Neural cell (in vitro differentiated cells): ENCODE data around the gene CLCN1. TPM values are rescaled to one million over a fixed set of nuclear protein-coding genes. Genes with fewer than 3 reads are reported as not detected.

Experiments
- H2AFZ ChIP-seq: fragments of 200-600, 300-800 bp; sonication (generic), shearing (Covaris generic); 2 replicates; pipeline ENCODE4 v1.6.0; 2014; ENCODE audit warnings: low read depth, mild to moderate bottlenecking, antibody characterized with exemption, low read length, moderate library complexity
- H3F3A ChIP-seq: fragments of 200-600 bp; shearing (Covaris generic); 2 replicates; pipeline ENCODE4 v1.6.1; 2016; ENCODE audit warnings: mild to moderate bottlenecking, moderate library complexity, mixed read lengths, antibody characterized with exemption, low read length; ENCODE audit not compliant: insufficient read depth, poor library complexity, severe bottlenecking
- H3K27ac ChIP-seq: fragments of 200-600, 300-800 bp; sonication (generic), shearing (Covaris generic); 2 replicates; pipeline ENCODE4 v1.5.1; 2014; ENCODE audit warnings: mild to moderate bottlenecking, low read length, moderate library complexity
- H3K27me3 ChIP-seq: fragments of 300-800, 200-600 bp; sonication (generic), shearing (Covaris generic); 2 replicates; pipeline ENCODE4 v1.6.0; 2014; ENCODE audit warnings: mild to moderate bottlenecking, low read depth, low read length, moderate library complexity; ENCODE audit not compliant: insufficient read depth
- H3K36me3 ChIP-seq: fragments of 300-800, 200-600 bp; sonication (generic), shearing (Covaris generic); 2 replicates; pipeline ENCODE4 v1.5.1; 2014; ENCODE audit warnings: mild to moderate bottlenecking, antibody characterized with exemption, low read length, moderate library complexity; ENCODE audit not compliant: insufficient read depth
- H3K4me2 ChIP-seq: fragments of 300-800, 200-600 bp; sonication (generic), shearing (Covaris generic); 2 replicates; pipeline ENCODE4 v1.6.0; 2014; ENCODE audit warnings: mild to moderate bottlenecking, low read length
- H3K4me3 ChIP-seq: fragments of 300-800, 200-600 bp; sonication (generic), shearing (Covaris generic); 2 replicates; pipeline ENCODE4 v1.5.1; 2014; ENCODE audit warnings: mild to moderate bottlenecking, low read length, moderate library complexity
- H3K79me2 ChIP-seq: fragments of 200-600 bp; shearing (Covaris generic); replicated peaks from 2 replicates; pipeline ENCODE4 v1.6.0; 2014; ENCODE audit warnings: mild to moderate bottlenecking, low read length, moderate library complexity; ENCODE audit not compliant: insufficient read depth
- H3K9ac ChIP-seq: fragments of 300-800, 200-600 bp; sonication (generic), shearing (Covaris generic); 2 replicates; pipeline ENCODE4 v1.6.1; 2016; ENCODE audit warnings: mild to moderate bottlenecking, low read length, mixed read lengths
- H3K9me2 ChIP-seq: fragments of 200-600 bp; shearing (Covaris generic); 2 replicates; pipeline ENCODE4 v1.6.1; 2016; ENCODE audit warnings: mild to moderate bottlenecking, low read length, mixed read lengths; ENCODE audit not compliant: insufficient read depth
- H3K9me3 ChIP-seq: fragments of 200-600, 300-800 bp; sonication (generic), shearing (Covaris generic); 2 replicates; pipeline ENCODE4 v1.6.1; 2016; ENCODE audit warnings: mild to moderate bottlenecking, mixed run types, low read length, moderate library complexity, mixed read lengths
- H4K20me1 ChIP-seq: fragments of 200-600 bp; shearing (Covaris generic); 2 replicates; pipeline ENCODE4 v1.6.1; 2016; ENCODE audit warnings: mild to moderate bottlenecking, mixed run types; ENCODE audit not compliant: insufficient read depth
- EP300 ChIP-seq: fragments of 450-650 bp; conservative IDR thresholded peaks from 2 replicates; pipeline ENCODE4 v1.6.1; 2014; ENCODE audit warnings: antibody characterized with exemption, mild to moderate bottlenecking, moderate library complexity; ENCODE audit not compliant: poor library complexity, severe bottlenecking
- EZH2 ChIP-seq: fragments of 200-600, 300-800 bp; shearing (Covaris generic), sonication (generic); IDR thresholded peaks from 2 replicates; pipeline ENCODE4 v1.6.1; 2014; ENCODE audit warnings: antibody characterized with exemption, low read length, borderline replicate concordance, mild to moderate bottlenecking; ENCODE audit not compliant: insufficient read depth, poor library complexity, severe bottlenecking
- MXI1 ChIP-seq: fragments of 450-650 bp; conservative IDR thresholded peaks from 2 replicates; pipeline ENCODE4 v1.6.1; 2014; ENCODE audit warnings: antibody characterized with exemption, mild to moderate bottlenecking; ENCODE audit not compliant: poor library complexity, severe bottlenecking
- POLR2AphosphoS5 ChIP-seq: IDR thresholded peaks from 2 replicates; pipeline ENCODE4 v1.6.1; 2012
- RAD21 ChIP-seq: fragments of 450-650 bp; conservative IDR thresholded peaks from 2 replicates; pipeline ENCODE4 v1.6.1; 2014; ENCODE audit warnings: antibody characterized with exemption, mild to moderate bottlenecking, moderate library complexity
- SMC3 ChIP-seq: fragments of 450-650 bp; conservative IDR thresholded peaks from 2 replicates; pipeline ENCODE4 v1.6.1; 2014; ENCODE audit warnings: antibody characterized with exemption, mild to moderate bottlenecking, moderate library complexity; ENCODE audit not compliant: poor library complexity
- TAF1 ChIP-seq: IDR thresholded peaks from 2 replicates; pipeline ENCODE4 v1.6.1; 2012; ENCODE audit warnings: low read depth
- polyA plus RNA-seq: library from polyadenylated mRNA; depleted of rRNA; stranded (reverse); fragments of >200 nt; gene quantifications from 2 replicates; pipeline ENCODE4 v1.2.3, GENCODE V29; 2014
- TF ChIP-seq, protein P1 (sequence below): fragments of 450-650 bp; IDR thresholded peaks from 2 replicates; pipeline ENCODE4 v1.5.1; 2014; ENCODE audit warnings: antibody characterized with exemption, mild to moderate bottlenecking, moderate library complexity; ENCODE audit not compliant: poor library complexity, severe bottlenecking
- TF ChIP-seq, protein P2 (sequence below): IDR thresholded peaks from 2 replicates; pipeline ENCODE4 v1.6.1; 2012; ENCODE audit warnings: borderline replicate concordance

Gene CLCN1
- polyA plus RNA-seq, 1 donor from 2014 or later, result not detected

DNA sequence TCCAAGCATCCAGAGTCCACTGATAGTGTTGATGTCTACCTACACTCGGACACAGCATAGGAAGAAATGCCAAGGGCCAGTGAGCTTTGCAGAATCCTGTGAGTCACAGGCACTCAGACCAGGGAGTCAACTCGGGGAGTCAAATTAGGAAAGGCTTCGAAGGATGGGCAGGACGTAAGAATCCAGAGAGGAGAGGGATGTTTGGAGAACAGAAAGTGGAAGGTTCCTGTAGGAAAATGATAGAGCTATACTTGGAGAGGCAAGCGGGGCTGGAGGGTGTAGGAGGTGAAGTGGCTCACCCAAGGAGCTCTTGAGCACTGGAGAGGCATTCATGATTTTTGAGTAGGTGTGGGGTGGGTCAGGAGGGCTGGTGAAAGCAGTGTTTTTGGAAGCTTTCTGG, 68.2 kb downstream of the CLCN1 start:
- H4K20me1 ChIP-seq, result no peaks in the 10 kb centered on the region

DNA sequence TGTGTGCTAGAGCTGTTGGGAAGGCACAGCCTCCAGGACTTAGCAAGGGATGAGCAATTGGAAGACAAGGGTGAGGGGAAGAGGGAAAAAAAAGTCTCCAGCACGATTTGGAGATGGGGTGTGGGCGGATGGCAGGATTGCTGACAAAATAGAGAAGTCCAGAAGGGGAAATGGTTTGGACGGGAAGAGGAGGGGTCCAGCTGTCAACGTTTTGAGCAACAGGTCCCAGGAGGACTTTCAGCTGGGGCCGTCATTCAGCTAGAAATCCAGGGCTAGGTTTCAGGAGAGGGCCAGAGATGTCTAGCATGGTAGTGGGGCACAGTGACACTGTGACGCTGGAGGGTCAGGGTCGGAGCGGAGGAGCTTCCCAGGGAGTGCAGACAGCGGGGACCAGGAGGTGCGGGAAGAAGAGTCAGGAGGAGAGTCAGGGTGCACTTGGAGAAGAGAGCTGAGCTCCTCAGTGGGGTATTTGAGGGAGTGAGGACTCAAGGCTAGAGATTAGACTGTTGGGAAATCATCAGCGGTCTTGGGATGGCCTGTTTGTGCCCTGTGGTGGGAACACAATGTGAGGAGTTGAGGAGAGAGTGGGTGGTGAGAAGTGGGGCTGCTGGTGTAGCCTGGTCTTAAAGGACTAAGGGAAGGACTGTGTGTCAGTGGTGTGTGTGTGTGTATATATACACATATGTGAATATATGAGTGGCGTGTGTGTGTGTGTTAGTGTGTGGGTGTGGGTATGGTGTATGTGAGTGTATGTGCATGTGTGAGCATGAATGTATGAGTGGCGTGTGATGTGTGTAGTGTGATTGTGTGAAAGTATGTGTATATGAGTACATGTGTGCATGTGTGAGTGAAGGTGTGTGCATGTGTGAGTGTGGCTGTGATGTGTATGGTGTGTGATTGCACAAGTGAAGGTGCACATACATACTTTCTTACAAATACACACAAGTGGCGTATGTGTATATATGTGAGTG, 69.0 kb downstream of the CLCN1 start:
- H3K9me2 ChIP-seq, result no peaks in the 10 kb centered on the region
- no peaks in the 10 kb centered on the region for H3K9me3 ChIP-seq
- no peak overlapping the region for H3K4me2 ChIP-seq
- no peak overlapping the region for H3K9ac ChIP-seq
- H3F3A ChIP-seq, result no peaks in the 10 kb centered on the region
- H3K79me2 ChIP-seq, result peaks cover 6% of the 10 kb centered on the region
- H3K4me3 ChIP-seq, result no peak overlapping the region
- H3K27me3 ChIP-seq, result no peaks in the 10 kb centered on the region
- TF ChIP-seq POLR2AphosphoS5 (no peak), MXI1 (no peak)
- TF ChIP-seq, protein P1, sequence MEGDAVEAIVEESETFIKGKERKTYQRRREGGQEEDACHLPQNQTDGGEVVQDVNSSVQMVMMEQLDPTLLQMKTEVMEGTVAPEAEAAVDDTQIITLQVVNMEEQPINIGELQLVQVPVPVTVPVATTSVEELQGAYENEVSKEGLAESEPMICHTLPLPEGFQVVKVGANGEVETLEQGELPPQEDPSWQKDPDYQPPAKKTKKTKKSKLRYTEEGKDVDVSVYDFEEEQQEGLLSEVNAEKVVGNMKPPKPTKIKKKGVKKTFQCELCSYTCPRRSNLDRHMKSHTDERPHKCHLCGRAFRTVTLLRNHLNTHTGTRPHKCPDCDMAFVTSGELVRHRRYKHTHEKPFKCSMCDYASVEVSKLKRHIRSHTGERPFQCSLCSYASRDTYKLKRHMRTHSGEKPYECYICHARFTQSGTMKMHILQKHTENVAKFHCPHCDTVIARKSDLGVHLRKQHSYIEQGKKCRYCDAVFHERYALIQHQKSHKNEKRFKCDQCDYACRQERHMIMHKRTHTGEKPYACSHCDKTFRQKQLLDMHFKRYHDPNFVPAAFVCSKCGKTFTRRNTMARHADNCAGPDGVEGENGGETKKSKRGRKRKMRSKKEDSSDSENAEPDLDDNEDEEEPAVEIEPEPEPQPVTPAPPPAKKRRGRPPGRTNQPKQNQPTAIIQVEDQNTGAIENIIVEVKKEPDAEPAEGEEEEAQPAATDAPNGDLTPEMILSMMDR, result no peak
- TF ChIP-seq, protein P2, sequence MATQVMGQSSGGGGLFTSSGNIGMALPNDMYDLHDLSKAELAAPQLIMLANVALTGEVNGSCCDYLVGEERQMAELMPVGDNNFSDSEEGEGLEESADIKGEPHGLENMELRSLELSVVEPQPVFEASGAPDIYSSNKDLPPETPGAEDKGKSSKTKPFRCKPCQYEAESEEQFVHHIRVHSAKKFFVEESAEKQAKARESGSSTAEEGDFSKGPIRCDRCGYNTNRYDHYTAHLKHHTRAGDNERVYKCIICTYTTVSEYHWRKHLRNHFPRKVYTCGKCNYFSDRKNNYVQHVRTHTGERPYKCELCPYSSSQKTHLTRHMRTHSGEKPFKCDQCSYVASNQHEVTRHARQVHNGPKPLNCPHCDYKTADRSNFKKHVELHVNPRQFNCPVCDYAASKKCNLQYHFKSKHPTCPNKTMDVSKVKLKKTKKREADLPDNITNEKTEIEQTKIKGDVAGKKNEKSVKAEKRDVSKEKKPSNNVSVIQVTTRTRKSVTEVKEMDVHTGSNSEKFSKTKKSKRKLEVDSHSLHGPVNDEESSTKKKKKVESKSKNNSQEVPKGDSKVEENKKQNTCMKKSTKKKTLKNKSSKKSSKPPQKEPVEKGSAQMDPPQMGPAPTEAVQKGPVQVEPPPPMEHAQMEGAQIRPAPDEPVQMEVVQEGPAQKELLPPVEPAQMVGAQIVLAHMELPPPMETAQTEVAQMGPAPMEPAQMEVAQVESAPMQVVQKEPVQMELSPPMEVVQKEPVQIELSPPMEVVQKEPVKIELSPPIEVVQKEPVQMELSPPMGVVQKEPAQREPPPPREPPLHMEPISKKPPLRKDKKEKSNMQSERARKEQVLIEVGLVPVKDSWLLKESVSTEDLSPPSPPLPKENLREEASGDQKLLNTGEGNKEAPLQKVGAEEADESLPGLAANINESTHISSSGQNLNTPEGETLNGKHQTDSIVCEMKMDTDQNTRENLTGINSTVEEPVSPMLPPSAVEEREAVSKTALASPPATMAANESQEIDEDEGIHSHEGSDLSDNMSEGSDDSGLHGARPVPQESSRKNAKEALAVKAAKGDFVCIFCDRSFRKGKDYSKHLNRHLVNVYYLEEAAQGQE, result no peak
- no peak overlapping the region for H2AFZ ChIP-seq
- H4K20me1 ChIP-seq, result no peaks in the 10 kb centered on the region
- H3K36me3 ChIP-seq, result no peaks in the 10 kb centered on the region
- no peak overlapping the region for H3K27ac ChIP-seq

More for the DNA sequence above, 68.2 kb downstream of the CLCN1 start:
- H3K9me3 ChIP-seq, result no peaks in the 10 kb centered on the region
- no peak overlapping the region for H3K27ac ChIP-seq
- H2AFZ ChIP-seq, result no peak overlapping the region
- no peak for TF ChIP-seq EZH2
- TF ChIP-seq, protein P1, result no peak
- no peak for TF ChIP-seq EP300
- TF ChIP-seq, protein P2, result no peak
- TF ChIP-seq POLR2AphosphoS5, result no peak
- TF ChIP-seq SMC3, result no peak
- TF ChIP-seq RAD21, result no peak
- TF ChIP-seq TAF1, result no peak
- TF ChIP-seq MXI1, result no peak
- no peak overlapping the region for H3K4me3 ChIP-seq
- H3K36me3 ChIP-seq, result no peaks in the 10 kb centered on the region
- no peaks in the 10 kb centered on the region for H3K27me3 ChIP-seq
- no peaks in the 10 kb centered on the region for H3K9me2 ChIP-seq
- H3K4me2 ChIP-seq, result no peak overlapping the region
- peaks cover 6% of the 10 kb centered on the region for H3K79me2 ChIP-seq
- H3K9ac ChIP-seq, result no peak overlapping the region
- no peaks in the 10 kb centered on the region for H3F3A ChIP-seq
